ENCODE data around the gene MPP3.
"Not testable (repeated sequence)": the region's sequence is repeated elsewhere in the genome, so short reads cannot be mapped to it uniquely, and the experiment has no call there.

Gene MPP3

GRCh38 chr17:43803758-43804157 is 29.2 kb downstream of the MPP3 start:
- H3K4me3 ChIP-seq (ENCODE audit: low read depth, low read length), result no peak overlapping the region
- no peak for TF ChIP-seq CTCF (IDR thresholded peaks at IDR 0.05; ENCODE audit: low read depth, low read length)

GRCh38 chr17:43801844-43802243 is 31.1 kb downstream of the MPP3 start:
- no peak for TF ChIP-seq CTCF (IDR thresholded peaks at IDR 0.05; ENCODE audit: low read depth, low read length)
- no peak overlapping the region for H3K4me3 ChIP-seq (ENCODE audit: low read depth, low read length)

GRCh38 chr17:43800736-43801135 is 32.2 kb downstream of the MPP3 start:
- no peak overlapping the region for H3K4me3 ChIP-seq (ENCODE audit: low read depth, low read length)
- no peak for TF ChIP-seq CTCF (IDR thresholded peaks at IDR 0.05; ENCODE audit: low read depth, low read length)

GRCh38 chr17:43799047-43799446 is 33.9 kb downstream of the MPP3 start:
- no peak for TF ChIP-seq CTCF (IDR thresholded peaks at IDR 0.05; ENCODE audit: low read depth, low read length)
- H3K4me3 ChIP-seq (ENCODE audit: low read depth, low read length), result no peak overlapping the region

- H3K4me3 ChIP-seq (ENCODE audit: low read depth, low read length), result not testable (repeated sequence)
Observed at GRCh38 chr17:43798024-43798423, 34.9 kb downstream of the MPP3 start.

- H3K4me3 ChIP-seq (ENCODE audit: low read depth, low read length), result not testable (repeated sequence)
Observed at GRCh38 chr17:43792668-43793067, 40.3 kb downstream of the MPP3 start.

GRCh38 chr17:43791589-43791988 is 41.4 kb downstream of the MPP3 start:
- TF ChIP-seq CTCF (IDR thresholded peaks at IDR 0.05; ENCODE audit: low read depth, low read length), result no peak
- H3K4me3 ChIP-seq (ENCODE audit: low read depth, low read length), result no peak overlapping the region

- no peak overlapping the region for H3K4me3 ChIP-seq (ENCODE audit: low read depth, low read length)
- no peak for TF ChIP-seq CTCF (IDR thresholded peaks at IDR 0.05; ENCODE audit: low read depth, low read length)
Observed at GRCh38 chr17:43790311-43790940, 42.5 kb downstream of the MPP3 start.

Data from WI38 (cell line).